CD4-positive, alpha-beta T cell (primary cell): ENCODE measurements around the gene TMEM11. TPM values are rescaled to one million over a fixed set of nuclear protein-coding genes. Genes with fewer than 3 reads are reported as not detected.

Experiments used
- ATAC-seq: fragments of 200-7000 bp; cut with Tn5 transposase; one replicate; pipeline ENCODE4 v1.10.0; 2022; ENCODE audit warnings: mild to moderate bottlenecking; ENCODE audit not compliant: poor library complexity
- CTCF ChIA-PET: fragments of 350-600 bp; sonication (Branson Sonifier 250); formaldehyde crosslinking; loops from one replicate; lab custom pipeline; 2021; ENCODE audit warnings: antibody characterized with exemption, inconsistent platforms; lab: Charles Lee
- POLR2A ChIA-PET: fragments of 350-600 bp; sonication (Branson Sonifier 250); formaldehyde crosslinking; loops from one replicate; lab custom pipeline; 2021; ENCODE audit warnings: antibody characterized with exemption, inconsistent platforms; lab: Charles Lee
- DNase-seq, 14 experiments: peaks; one replicate each; pipeline ENCODE4 v3.0.0-alpha.2; 2013 to 2020; ENCODE audit warnings: mixed read lengths in 2 of 14
- H3K27ac ChIP-seq, 2 donors: one replicate each; pipeline versions ENCODE4 v1.5.1 to v1.7.0; 2013; ENCODE audit warnings: low read length in 2 of 2, low read depth in 1 of 2, mild to moderate bottlenecking in 1 of 2
- H3K27me3 ChIP-seq, 2 experiments: 1 replicate in 1 of 2; 2 replicates in 1 of 2; pipeline versions ENCODE4 v1.6.1 to v1.7.0; 2013; ENCODE audit warnings: low read length in 2 of 2, control low read depth in 1 of 2, mild to moderate bottlenecking in 1 of 2, moderate library complexity in 1 of 2; ENCODE audit not compliant: insufficient read depth in 2 of 2, control insufficient read depth in 1 of 2
- H3K36me3 ChIP-seq: one replicate; pipeline ENCODE4 v1.6.1; 2013; ENCODE audit warnings: low read length, control low read depth; ENCODE audit not compliant: insufficient read depth
- H3K4me1 ChIP-seq: one replicate; pipeline ENCODE4 v1.6.1; 2013; ENCODE audit warnings: low read length, control low read depth; ENCODE audit not compliant: insufficient read depth
- H3K4me3 ChIP-seq: one replicate; pipeline ENCODE4 v1.5.1; 2013; ENCODE audit warnings: mild to moderate bottlenecking, low read length, moderate library complexity
- H3K9me3 ChIP-seq, 2 experiments: 1 replicate in 1 of 2; 2 replicates in 1 of 2; pipeline versions ENCODE4 v1.6.1 to v1.7.0; 2013; ENCODE audit warnings: low read length in 2 of 2, mild to moderate bottlenecking in 2 of 2, control low read depth in 1 of 2, moderate library complexity in 1 of 2; ENCODE audit not compliant: control insufficient read depth in 1 of 2, insufficient read depth in 1 of 2
- H3K27ac Mint-ChIP-seq: one replicate; pipeline ENCODE4 v1.8.0; 2020; ENCODE audit warnings: mixed read lengths
- H3K27me3 Mint-ChIP-seq: one replicate; pipeline ENCODE4 v1.8.0; 2021; ENCODE audit warnings: mixed read lengths
- H3K36me3 Mint-ChIP-seq: one replicate; pipeline ENCODE4 v1.8.0; 2021; ENCODE audit warnings: low read depth, mixed read lengths
- H3K4me1 Mint-ChIP-seq: one replicate; pipeline ENCODE4 v1.8.0; 2021; ENCODE audit warnings: low read depth, mixed read lengths
- H3K4me3 Mint-ChIP-seq: one replicate; pipeline ENCODE4 v1.8.0; 2020; ENCODE audit warnings: mild to moderate bottlenecking, mixed read lengths
- H3K9me3 Mint-ChIP-seq: one replicate; pipeline ENCODE4 v1.8.0; 2020; ENCODE audit warnings: mixed read lengths
- intact Hi-C, 2 experiments: fragments of 100-400 bp; cut with DNase I in 1 of 2; cut with micrococcal nuclease in 1 of 2; formaldehyde crosslinking; loops; one replicate each; pipeline versions ENCODE4 v1.15.1 to v1.9.0; 2023 to 2025; cut with DNase I, micrococcal nuclease
- total RNA-seq, 174 experiments: library from RNA in 2 of 174; stranded (reverse) in 2 of 174; gene quantifications; one replicate each; pipeline ENCODE4 v1.2.3 and lab custom pipeline; 2021 to 2026
- TF ChIP-seq, protein P1 (sequence below): fragments of 200-600 bp; IDR thresholded peaks from one replicate; pipeline ENCODE4 v1.8.0; 2022; ENCODE audit warnings: antibody characterized with exemption, mild to moderate bottlenecking

TMEM11 gene
- total RNA-seq, 2 experiments from 2014 or later = 17.8 to 19.2 TPM

DNA sequence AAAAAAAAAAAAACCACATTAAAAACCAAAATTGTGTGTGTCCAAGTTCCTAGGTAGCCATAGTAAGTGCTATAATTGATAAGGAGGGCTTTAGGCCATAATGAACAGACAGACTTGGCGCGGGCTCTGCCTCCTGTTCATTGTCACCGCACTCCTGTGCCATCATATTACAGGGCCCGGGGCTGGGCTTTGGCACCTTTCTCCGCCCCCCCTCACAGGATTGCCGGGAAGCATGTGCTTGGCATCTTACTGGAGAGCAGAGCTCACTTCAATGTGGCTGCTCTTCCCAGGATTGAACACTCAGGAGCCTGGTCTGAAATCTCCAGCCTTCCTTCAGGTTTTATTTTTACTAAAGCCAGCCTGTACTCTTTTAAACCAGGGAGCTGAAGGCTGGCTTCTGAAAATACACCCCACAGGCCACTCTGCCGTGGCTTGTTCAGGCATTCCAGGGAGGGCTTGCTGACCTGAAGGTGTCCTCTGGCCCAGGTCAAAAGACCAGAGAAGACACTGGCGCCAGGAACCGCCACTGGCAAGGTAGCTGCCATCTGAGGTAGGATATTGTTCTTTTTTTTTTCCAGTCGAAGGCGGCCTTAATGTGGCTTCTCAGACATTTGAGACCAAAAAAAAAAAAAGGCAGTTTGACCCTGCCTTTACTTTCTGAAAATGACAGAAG, 47.9 kb downstream of the TMEM11 start:
- H3K27ac Mint-ChIP-seq = no peak overlapping the region
- Histone ChIP-seq H3K4me1 (no peaks in the 10 kb centered on the region), H3K4me3 (no peak overlapping the region), H3K27me3 (no peaks in the 10 kb centered on the region), H3K27ac (no peak overlapping the region), H3K9me3 (no peaks in the 10 kb centered on the region), H3K36me3 (no peaks in the 10 kb centered on the region)
- H3K27me3 Mint-ChIP-seq = no peaks in the 10 kb centered on the region
- peaks cover 5% of the 10 kb centered on the region for H3K4me1 Mint-ChIP-seq
- ATAC-seq = no peak
- intact Hi-C loops = no loop called here
- POLR2A ChIA-PET = no interaction called here
- no peak for DNase-seq
- TF ChIP-seq, protein P1, sequence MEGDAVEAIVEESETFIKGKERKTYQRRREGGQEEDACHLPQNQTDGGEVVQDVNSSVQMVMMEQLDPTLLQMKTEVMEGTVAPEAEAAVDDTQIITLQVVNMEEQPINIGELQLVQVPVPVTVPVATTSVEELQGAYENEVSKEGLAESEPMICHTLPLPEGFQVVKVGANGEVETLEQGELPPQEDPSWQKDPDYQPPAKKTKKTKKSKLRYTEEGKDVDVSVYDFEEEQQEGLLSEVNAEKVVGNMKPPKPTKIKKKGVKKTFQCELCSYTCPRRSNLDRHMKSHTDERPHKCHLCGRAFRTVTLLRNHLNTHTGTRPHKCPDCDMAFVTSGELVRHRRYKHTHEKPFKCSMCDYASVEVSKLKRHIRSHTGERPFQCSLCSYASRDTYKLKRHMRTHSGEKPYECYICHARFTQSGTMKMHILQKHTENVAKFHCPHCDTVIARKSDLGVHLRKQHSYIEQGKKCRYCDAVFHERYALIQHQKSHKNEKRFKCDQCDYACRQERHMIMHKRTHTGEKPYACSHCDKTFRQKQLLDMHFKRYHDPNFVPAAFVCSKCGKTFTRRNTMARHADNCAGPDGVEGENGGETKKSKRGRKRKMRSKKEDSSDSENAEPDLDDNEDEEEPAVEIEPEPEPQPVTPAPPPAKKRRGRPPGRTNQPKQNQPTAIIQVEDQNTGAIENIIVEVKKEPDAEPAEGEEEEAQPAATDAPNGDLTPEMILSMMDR = no peak
- H3K4me3 Mint-ChIP-seq = no peak overlapping the region
- H3K9me3 Mint-ChIP-seq = no peaks in the 10 kb centered on the region
- H3K36me3 Mint-ChIP-seq = no peaks in the 10 kb centered on the region
- CTCF ChIA-PET = no interaction called here

DNA sequence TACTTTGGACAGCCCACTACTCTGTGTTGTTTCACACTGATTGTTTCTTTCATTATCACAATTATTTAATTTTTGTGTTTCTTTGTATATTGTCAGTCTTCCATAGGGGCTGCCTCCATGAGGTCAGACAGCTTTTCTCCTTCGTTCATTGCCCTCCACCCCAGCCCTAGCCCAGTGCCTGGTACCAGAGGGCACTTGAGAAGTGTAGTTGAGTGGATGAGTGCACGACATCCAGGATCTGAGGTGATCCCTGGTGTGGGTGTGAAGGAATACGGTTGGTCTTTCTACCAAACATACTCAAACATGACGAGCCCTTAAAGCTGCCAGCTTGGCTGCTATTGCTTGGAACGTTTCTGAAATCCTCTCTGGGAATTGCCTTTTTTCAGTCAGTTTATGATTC, 49.3 kb downstream of the TMEM11 start:
- Histone ChIP-seq H3K4me1 (no peaks in the 10 kb centered on the region), H3K27me3 (no peaks in the 10 kb centered on the region), H3K27ac (no peak overlapping the region), H3K36me3 (no peaks in the 10 kb centered on the region), H3K4me3 (no peak overlapping the region), H3K9me3 (no peaks in the 10 kb centered on the region)
- TF ChIP-seq, protein P1 = no peak
- H3K27ac Mint-ChIP-seq = no peak overlapping the region
- no peaks in the 10 kb centered on the region for H3K9me3 Mint-ChIP-seq
- H3K27me3 Mint-ChIP-seq = no peaks in the 10 kb centered on the region
- no peaks in the 10 kb centered on the region for H3K36me3 Mint-ChIP-seq
- no peak overlapping the region for H3K4me3 Mint-ChIP-seq
- no peak for DNase-seq
- H3K4me1 Mint-ChIP-seq = peaks cover 11% of the 10 kb centered on the region
- CTCF ChIA-PET = no interaction called here
- intact Hi-C loops = no loop called here
- POLR2A ChIA-PET = no interaction called here
- no peak for ATAC-seq

DNA sequence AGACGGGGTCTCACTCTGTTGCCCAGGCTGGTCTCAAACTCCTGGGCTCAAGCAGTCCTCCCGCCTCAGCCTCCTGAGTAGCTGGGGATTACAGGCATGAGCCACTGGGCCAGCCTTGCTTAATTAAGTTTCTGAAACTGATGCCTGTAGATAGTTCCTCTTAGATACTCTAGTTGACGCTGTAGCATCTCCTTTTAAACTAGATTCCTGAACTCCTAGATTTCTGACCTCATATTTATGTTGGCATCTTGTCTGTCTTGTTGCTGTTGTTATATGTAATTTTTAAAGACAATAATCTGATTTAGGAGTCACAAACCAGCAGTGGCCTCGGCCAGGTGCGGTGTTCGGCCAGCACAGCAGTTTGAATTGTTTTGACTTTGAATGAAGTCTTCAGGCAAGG, 49.7 kb downstream of the TMEM11 start:
- no peak for DNase-seq
- ATAC-seq = no peak
- TF ChIP-seq, protein P1 = no peak
- intact Hi-C loops = no loop called here
- no peak overlapping the region for H3K27ac ChIP-seq
- ChIA-PET POLR2A (no interaction called here), CTCF (no interaction called here)
- H3K36me3 ChIP-seq = no peaks in the 10 kb centered on the region
- Mint-ChIP-seq H3K27me3 (no peaks in the 10 kb centered on the region), H3K9me3 (no peaks in the 10 kb centered on the region), H3K4me1 (peaks cover 11% of the 10 kb centered on the region), H3K27ac (no peak overlapping the region), H3K36me3 (no peaks in the 10 kb centered on the region), H3K4me3 (no peak overlapping the region)
- H3K4me3 ChIP-seq = no peak overlapping the region
- no peaks in the 10 kb centered on the region for H3K27me3 ChIP-seq
- H3K9me3 ChIP-seq = no peaks in the 10 kb centered on the region
- no peaks in the 10 kb centered on the region for H3K4me1 ChIP-seq
